HG03139 (cell line): ENCODE data around the gene ATG10.

ENCODE experiments used
- ATAC-seq: cut with Tn5 transposase; IDR thresholded peaks from one replicate; pipeline ENCODE4 v1.9.1; 2021; ENCODE audit not compliant: unreplicated experiment

Gene ATG10

DNA sequence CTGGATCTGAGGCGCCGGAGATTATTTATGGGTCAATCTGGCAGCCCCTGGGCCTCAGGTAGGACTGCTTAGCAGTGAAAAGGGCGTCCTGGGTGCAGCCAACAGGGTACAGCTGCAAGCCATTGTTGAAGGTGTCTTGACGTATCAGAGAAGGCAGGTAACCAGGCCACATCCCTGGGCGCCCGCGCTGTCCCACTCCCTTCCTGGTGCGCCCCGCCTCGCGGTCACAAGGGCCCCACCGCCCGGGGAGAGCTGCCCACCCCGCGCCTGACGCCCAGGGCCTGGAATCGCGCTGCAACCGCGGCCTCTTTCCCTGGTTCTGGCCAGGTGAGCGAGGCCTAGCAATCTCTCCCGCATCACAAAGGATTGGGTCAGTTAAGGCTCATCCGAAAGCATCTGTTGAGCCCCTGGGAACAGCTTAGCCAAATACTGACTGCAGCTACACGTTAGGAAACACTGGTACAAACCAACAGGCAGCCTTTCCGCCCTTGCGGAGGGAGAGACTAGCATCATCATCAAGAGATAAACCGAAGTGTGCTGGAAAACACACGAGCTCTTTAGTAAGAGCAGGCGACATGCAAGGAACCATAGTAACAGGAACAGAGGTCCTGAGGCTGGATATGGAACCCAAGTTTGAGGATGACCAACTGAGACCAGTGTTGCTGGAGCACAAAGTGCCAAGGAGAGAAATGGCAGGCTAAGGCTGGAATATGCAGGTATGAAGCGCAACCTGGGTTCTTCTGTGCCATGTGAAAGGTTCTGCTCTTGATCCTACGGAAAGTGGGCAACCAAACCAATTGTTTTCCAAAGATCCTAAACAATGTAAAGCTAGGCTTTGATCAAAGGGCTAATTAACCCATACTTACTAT is 302.8 kb downstream of the ATG10 start:
- no peak for ATAC-seq

DNA sequence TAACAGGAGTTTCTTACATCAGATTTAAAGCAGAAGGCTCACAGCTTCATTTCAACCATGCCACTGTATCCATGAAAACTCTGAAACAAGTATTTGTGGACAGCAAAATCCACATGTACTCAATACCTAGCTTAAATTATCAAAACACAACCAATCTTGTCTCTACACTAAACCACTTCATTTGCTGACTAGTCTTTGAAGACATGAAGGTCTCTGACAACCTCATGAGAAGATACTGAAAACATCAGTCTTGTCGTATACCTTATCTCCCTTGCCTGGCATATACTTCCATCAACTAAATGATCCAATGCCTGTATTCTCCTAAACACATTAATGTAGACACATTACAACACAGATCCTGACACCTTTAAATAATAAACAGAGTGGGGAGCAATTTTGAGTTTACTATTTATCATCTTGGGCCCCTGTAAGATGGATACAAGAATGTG is 303.4 kb downstream of the ATG10 start:
- ATAC-seq = no peak

DNA sequence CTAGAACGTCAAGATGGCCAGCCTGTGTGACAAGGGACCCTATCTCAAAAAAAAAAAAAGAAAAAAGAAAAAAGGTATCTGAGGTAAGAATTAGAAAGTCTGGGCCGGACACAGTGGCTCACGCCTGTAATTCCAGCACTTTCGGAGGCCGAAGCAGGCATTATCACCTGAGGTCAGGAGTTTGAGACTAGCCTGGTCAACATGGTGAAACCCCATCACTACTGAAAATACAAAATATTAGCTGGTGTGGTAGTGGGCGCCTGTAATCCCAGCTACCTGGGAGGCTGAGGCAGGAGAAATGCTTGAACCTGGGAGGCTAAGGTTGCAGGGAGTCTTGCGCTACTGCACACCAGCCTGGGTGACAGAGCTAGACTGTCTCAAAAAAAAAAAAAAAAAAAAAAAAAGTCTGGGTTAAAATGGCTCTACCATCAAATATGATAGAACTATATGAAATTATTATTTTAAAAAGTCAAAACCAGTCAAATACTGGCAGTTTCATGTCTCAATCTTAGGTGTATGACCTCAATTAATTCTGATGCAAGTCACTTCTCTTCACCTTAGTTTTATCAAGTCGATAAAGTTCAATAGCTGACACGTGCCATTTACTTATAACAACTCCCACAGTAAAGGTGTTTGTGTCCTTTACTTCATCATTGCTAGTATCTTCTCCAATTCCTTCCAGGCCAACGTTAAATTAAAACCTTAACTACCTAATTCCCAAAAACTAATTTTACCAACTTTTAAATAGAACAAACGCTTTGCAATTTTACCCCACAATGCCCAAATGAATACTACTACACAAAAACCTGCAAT is 305.2 kb downstream of the ATG10 start:
- no peak for ATAC-seq

DNA sequence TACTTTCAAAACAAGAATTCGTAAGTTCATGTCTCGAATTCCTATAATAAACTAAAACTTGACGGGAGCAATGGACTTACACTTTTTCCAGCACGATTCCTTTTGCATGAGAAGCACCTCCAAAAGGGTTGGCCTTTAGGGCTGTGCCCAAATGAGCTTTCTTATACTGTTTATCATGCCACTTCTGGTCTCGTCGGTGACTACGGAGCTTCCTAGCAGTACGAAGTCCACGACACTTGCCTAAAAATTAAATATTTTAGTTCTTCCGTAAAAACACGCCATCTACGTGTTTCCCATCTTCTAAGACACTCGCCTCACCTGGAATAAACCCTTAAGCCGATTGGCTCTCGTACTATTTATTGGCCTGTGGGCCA is 305.8 kb downstream of the ATG10 start:
- no peak for ATAC-seq

DNA sequence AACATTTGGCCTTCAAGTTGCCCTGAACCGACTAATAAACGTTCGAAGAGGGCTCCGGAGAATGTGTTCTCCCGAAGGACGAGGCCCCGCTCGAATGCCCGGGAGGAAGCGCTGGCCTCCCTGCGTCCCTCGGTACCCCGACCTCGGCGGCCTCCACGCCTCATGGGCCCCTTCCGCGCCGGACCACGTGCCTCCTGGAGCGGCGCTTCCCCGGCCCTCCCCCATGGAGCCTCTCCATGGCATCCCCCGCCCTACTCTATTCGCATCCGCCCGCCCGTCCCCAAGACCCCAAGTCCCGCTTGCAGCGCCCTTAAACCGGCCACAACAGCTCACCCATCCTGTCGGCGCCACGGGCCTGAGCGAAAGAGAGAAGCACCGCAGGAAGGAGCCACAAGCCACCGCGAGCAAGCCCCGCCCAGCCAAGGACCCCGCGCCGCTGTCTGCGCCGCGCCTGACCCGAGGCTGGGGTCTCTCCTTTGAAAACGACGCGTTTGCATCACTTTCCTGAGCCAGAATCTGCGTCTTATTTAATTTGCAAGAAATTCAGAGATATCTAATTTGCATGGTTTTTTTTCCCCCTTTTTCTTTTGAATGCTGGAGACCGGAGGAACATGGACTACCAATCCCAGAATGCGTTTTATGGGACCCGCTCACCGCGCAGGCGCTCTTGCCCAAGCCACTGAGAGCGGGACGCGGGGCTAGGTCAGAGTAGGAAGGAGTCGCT is 306.3 kb downstream of the ATG10 start, which contains the start of gene RPS23:
Gene RPS23, minus strand, starts transcription at position 368 of the 724 bp plus-strand sequence. Its CDS starts 31 bp downstream, at position 337.
- peak; percentile 90 for ATAC-seq

DNA sequence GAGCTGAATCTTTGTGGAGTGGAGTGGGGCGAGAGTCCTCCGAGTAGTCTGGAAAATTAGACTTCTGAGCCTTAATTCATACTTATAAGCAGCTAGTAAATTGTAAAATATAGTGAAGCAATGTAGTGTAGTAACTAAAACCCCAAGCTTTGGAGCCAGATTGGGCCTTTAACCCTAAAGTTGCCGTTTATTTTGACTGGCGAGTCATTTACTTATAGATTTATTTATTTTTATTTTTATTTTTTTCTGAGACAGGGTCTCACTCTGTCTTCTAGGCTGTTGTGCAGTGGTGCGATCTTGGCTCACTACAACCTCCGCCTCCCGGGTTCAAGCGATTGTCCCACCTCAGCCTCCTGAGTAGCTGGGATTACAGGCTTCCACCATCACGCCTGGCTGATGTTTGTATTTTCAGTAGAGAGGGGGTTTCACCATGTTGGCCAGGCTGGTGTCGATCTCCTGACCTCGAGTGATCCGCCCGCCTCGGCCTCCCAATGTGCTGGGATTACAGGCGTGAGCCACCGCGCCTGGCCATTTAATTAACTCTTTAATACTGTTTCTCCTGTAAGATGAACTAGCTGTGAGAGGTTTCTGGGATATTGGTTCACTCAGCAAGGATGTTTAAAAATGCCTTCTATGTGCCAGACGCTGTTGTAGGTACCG is 307.0 kb downstream of the ATG10 start:
- ATAC-seq = no peak

DNA sequence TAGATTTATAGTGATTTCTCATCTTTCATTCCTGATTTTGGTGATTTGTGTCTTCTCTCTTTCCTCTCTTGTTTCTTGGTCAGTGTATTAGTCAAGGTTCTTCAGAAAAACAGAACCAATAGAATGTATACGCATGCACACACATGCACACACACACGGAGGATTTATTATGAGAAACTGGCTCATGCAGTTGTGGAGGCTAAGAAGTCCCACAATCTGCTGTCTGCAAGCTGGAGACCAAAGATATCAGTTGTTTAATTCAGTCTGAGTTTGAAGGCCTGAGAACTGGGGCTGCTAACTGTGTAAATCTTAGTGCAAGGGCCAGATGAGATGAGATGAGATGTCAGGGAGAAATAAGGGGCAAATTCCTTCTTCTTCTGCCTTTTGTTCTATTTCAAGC is 312.1 kb downstream of the ATG10 start:
- no peak for ATAC-seq

DNA sequence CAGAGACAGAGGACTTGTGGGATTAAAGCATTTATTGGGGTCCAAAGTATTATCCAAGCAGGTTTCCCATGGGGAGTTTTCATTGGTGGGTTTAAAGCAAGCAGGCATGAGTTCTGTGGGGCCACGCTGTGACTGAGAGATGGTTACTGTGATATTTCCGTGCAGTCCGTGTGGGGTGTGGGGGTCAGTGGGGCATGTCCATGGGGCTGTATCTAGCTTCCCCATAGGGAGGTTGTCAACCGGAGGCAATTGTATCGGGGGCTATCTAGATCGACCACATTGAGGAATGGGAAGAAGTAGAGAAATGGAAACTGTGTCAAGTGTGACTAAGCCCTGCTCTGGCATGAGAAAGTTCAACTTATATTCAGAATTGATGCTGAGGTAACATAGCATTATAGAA is 313.4 kb downstream of the ATG10 start:
- no peak for ATAC-seq

DNA sequence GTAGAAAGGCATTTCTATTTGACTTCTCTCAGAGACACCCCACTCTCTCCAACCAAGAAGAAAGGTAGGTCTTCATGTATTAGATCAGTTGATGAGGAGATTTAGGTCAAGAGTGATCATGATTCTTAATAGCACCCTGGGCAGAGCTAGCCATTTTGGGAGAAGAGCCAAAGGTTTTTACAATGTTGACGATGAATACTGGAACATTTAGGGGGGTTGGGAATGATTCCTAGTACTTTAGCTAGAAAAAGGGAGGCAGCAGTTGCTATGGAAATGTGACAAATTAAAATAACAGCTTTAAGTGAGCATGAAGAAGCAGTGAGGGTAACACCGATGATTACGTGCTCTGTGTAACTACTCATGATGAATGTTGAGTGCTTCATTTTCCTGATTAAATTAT is 315.8 kb downstream of the ATG10 start:
- no peak for ATAC-seq

DNA sequence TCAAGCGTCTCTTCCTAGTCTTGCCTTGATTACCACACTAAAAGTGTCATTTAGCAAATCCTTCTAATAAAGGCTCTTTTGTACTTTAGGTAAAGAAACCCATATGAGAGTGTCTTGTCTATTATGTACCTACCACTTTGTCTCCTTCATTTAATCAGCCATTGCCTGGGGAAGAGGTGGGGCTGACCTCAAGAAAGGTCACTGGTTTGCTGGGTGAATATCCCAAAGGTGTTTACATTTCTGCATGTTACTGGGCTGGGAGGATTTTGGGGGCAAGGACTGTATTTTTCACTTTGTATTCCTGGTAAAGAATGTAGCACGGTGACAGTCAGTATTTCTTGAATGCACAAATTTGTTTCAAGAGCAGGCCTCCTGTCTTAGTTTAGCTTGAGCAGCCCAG is 318.2 kb downstream of the ATG10 start:
- ATAC-seq = no peak

DNA sequence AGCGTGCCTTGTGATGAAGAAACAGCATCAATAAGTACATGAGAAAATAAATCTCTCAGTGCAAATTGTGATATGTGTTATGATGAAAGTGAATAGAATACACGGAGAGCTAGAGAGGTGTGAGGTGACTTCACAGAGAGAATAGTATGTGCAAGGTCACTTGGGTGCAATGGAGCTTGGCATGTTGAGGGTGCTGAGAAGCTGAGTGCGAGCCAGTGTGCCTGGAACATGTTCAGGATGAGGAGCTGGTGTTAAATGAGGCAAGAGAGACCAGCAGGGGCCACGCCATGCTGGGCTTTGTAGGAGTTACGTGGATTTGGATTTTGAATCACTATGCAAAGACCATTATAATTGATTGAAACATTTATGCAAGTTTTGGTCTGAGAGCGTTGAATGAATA is 319.1 kb downstream of the ATG10 start:
- ATAC-seq = no peak

DNA sequence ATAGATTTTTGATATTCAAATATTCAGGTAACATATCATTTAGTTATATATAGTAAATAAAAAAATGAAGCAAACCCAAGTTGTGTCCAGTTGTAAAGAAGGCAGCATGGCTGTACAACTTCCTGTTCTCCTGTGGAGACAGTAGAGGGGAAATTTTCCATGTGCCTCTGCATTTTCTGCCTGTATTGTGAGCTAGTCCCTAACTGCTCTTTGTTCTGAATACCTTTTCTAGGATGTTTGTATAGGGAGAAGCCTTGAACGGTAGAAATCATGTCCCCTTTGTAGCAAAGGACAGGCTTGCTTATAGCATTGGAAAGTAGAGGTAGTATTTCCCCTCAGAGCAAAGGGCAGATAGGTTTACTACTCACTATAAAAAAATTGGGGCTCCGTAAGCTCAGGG is 319.6 kb downstream of the ATG10 start:
- ATAC-seq = no peak

DNA sequence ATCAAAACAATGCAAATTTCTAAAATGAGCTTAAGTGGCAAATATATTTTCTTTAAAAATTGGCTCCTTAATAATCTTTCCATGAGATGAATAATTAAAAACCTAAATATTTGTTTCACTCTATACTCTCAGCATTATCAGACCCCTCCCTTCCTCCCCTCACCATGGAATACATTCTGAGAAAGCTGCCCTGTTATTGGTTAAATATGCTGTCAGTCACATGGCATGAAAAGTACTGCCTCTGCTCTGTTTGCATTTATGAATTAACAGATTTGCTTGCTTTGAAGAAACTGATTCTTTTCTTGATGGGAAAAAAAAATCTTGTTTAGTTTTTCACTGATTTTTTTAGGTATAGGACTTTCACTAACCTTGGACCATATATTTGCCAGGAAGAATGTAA is 323.3 kb downstream of the ATG10 start:
- no peak for ATAC-seq

DNA sequence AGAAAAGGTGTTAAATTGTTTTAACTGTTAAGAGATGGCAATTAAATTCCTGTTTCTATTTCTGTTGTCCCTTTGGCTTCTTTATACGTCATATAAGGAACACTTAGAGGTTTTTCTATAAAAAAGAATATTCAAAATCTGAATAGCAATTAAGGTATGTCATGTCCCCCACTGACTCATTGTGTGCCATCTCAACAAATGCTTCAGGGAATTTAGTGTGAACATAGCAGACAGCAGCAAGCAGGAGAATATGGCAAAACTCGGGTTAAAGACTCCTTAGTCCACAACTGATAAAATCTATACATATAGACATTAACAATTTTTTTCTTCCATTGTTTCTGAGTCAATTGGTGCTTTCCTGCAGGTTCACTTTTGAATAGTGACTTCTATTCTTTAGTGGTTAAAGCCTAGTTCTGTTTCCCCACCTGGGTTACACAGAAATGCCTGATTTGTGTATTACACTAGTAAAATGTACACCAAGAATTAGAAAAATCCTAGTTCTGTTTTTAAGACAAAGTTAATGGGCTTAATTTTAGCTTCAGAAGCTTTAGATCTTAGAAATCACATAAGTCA is 324.2 kb downstream of the ATG10 start:
- ATAC-seq = no peak

DNA sequence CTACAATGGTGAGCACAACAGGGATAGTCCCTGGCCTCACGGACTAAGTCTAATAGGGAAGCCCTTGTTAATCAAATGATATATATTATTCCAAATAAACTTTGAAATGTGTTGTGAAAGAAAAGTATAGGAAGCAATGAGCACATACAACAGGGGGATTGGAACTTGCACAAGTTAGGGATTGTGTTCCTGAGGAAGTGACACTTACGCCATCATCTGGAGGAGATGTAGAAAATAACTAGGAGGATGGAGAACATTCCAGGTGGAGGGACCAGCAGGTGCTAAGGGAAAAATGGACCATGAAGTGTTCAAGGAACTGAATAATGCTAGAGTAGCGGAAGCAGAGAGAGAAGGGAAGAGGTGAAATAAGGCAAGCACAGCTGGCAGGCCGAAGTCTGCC is 325.1 kb downstream of the ATG10 start:
- ATAC-seq = no peak

DNA sequence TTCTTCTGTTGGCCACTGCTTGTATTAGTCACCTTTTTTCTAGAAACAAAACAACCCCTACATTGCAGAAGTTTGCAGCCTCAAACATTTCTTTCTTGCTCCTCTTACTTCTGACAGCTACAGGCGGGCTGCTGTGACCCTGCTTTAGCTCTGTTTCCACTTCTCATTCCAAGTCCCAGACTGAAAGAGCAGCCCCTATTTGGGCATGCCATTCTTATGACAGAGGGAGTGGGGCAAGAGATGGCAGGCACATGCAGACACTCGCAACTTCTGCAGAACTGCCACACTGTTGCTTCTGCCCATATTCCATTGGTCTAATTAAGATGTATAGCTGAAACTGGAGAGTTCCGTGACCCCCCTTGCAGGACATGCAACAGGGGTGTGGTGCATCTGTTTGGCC is 325.9 kb downstream of the ATG10 start:
- no peak for ATAC-seq

DNA sequence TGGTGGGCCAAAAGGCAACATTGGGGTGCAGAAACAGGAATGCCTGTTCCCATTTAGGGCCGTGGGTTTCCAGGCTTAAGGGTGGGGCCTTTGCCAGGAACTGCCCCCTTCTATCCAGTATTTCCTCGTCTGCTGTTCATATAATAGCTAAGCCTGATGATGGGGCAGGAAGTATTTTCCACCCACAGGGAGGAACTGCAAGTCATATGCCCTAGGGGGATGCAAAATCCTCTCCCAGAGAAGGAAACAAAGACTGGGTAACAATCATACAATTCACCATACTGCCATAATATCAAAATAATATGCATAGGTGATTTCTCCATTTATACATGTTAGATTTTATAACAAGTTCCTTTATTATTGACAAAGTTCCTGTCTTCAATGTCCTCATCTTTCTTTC is 326.8 kb downstream of the ATG10 start:
- no peak for ATAC-seq

DNA sequence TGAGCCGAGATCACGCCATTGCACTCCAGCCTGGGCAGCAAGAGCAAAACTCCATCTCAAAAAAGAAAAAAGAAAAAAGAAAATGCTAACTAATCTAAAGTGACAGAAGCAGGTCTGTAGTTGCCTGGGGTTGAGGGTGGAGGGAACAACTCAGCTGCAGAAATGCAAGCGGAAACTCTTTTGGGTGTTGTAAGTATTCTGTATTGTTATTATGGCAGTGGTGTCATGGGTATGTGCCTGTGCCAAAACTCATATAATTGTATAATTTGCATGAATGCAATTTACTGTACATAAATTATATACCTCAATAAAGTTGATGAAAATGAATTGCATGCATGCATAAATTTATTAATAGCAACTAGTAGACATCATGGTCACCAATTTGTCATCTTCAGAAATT is 329.4 kb downstream of the ATG10 start:
- no peak for ATAC-seq
